ENCODE data around the gene KRTAP1-3.
"Not testable (repeated sequence)": the region's sequence is repeated elsewhere in the genome, so short reads cannot be mapped to it uniquely, and the experiment has no call there.

The KRTAP1-3 gene

GRCh38 chr17:41034346-41034935 lies at the start of gene KRTAP1-3:
Gene KRTAP1-3 (minus strand): TSS chr17:41034874. CDS start chr17:41034821, 53 bp downstream.
- not testable (repeated sequence) for H3K9me3 ChIP-seq (ENCODE audit: insufficient read depth, low read length); H3K36me3 ChIP-seq (replicated peaks; ENCODE audit: low read depth, low read length); H4K20me1 ChIP-seq (ENCODE audit: insufficient read depth, low read length); H3K4me1 ChIP-seq (ENCODE audit: low read length); H3K9ac ChIP-seq (ENCODE audit: low read length); H2AFZ ChIP-seq (ENCODE audit: low read depth, low read length); H3K4me3 ChIP-seq (ENCODE audit: low read length); H3K27ac ChIP-seq (ENCODE audit: low read length); H3K4me2 ChIP-seq (ENCODE audit: low read length); H3K79me2 ChIP-seq (ENCODE audit: low read length)
- peaks cover 34% of the 10 kb centered on the region; the same call in 1 of the 2 replicates for H3K27me3 ChIP-seq (ENCODE audit: low read depth, low read length)

- not testable (repeated sequence) for H3K79me2 ChIP-seq (ENCODE audit: low read length); H3K36me3 ChIP-seq (replicated peaks; ENCODE audit: low read depth, low read length); H3K4me1 ChIP-seq (ENCODE audit: low read length); H3K27ac ChIP-seq (ENCODE audit: low read length); H3K9ac ChIP-seq (ENCODE audit: low read length); H3K4me2 ChIP-seq (ENCODE audit: low read length); H3K9me3 ChIP-seq (ENCODE audit: insufficient read depth, low read length); H4K20me1 ChIP-seq (ENCODE audit: insufficient read depth, low read length); H3K4me3 ChIP-seq (ENCODE audit: low read length); H3K27me3 ChIP-seq (ENCODE audit: low read depth, low read length); H2AFZ ChIP-seq (ENCODE audit: low read depth, low read length)
These were observed 49.6 kb upstream of the KRTAP1-3 start, which contains the start of gene KRTAP4-7 for GRCh38 chr17:41084100-41084856. Gene KRTAP4-7 (plus strand): TSS chr17:41084150. CDS start chr17:41084207, 57 bp downstream.

GRCh38 chr17:41083427-41083826 lies 48.8 kb upstream of the KRTAP1-3 start:
- H3K4me1 ChIP-seq (ENCODE audit: low read length); H3K27ac ChIP-seq (ENCODE audit: low read length); H3K9me3 ChIP-seq (ENCODE audit: insufficient read depth, low read length); H4K20me1 ChIP-seq (ENCODE audit: insufficient read depth, low read length); H3K27me3 ChIP-seq (ENCODE audit: low read depth, low read length); H3K36me3 ChIP-seq (replicated peaks; ENCODE audit: low read depth, low read length); H2AFZ ChIP-seq (ENCODE audit: low read depth, low read length); H3K4me3 ChIP-seq (ENCODE audit: low read length); H3K9ac ChIP-seq (ENCODE audit: low read length); H3K79me2 ChIP-seq (ENCODE audit: low read length); H3K4me2 ChIP-seq (ENCODE audit: low read length): not testable (repeated sequence)

GRCh38 chr17:41082626-41083025 lies 48.0 kb upstream of the KRTAP1-3 start:
- Histone ChIP-seq H3K9ac (ENCODE audit: low read length) (no peak overlapping the region), H3K36me3 (replicated peaks; ENCODE audit: low read depth, low read length) (no peaks in the 10 kb centered on the region), H3K4me2 (ENCODE audit: low read length) (no peak overlapping the region), H3K4me1 (ENCODE audit: low read length) (no peaks in the 10 kb centered on the region), H2AFZ (ENCODE audit: low read depth, low read length) (no peak overlapping the region), H3K4me3 (ENCODE audit: low read length) (no peak overlapping the region), H4K20me1 (ENCODE audit: insufficient read depth, low read length) (no peaks in the 10 kb centered on the region), H3K27me3 (ENCODE audit: low read depth, low read length) (peaks cover 4% of the 10 kb centered on the region), H3K79me2 (ENCODE audit: low read length) (no peaks in the 10 kb centered on the region), H3K9me3 (ENCODE audit: insufficient read depth, low read length) (no peaks in the 10 kb centered on the region), H3K27ac (ENCODE audit: low read length) (no peak overlapping the region)
- TF ChIP-seq CTCF (IDR thresholded peaks at IDR 0.05; ENCODE audit: low read depth, low read length) (no peak), EZH2phosphoT487 (IDR thresholded peaks at IDR 0.05; ENCODE audit: low read depth) (no peak)

GRCh38 chr17:41076788-41077187 lies 42.1 kb upstream of the KRTAP1-3 start:
- Histone ChIP-seq H3K4me3 (ENCODE audit: low read length) (no peak overlapping the region), H3K79me2 (ENCODE audit: low read length) (no peaks in the 10 kb centered on the region)

More at GRCh38 chr17:41076788-41077187, 42.1 kb upstream of the KRTAP1-3 start:
- Histone ChIP-seq H2AFZ (ENCODE audit: low read depth, low read length) (no peak overlapping the region), H3K36me3 (replicated peaks; ENCODE audit: low read depth, low read length) (no peaks in the 10 kb centered on the region), H3K4me1 (ENCODE audit: low read length) (no peaks in the 10 kb centered on the region), H3K9ac (ENCODE audit: low read length) (no peak overlapping the region), H3K9me3 (ENCODE audit: insufficient read depth, low read length) (no peaks in the 10 kb centered on the region), H4K20me1 (ENCODE audit: insufficient read depth, low read length) (no peaks in the 10 kb centered on the region), H3K27me3 (ENCODE audit: low read depth, low read length) (peaks cover 18% of the 10 kb centered on the region), H3K4me2 (ENCODE audit: low read length) (no peak overlapping the region), H3K27ac (ENCODE audit: low read length) (no peak overlapping the region)
- TF ChIP-seq EZH2phosphoT487 (IDR thresholded peaks at IDR 0.05; ENCODE audit: low read depth) (no peak), CTCF (IDR thresholded peaks at IDR 0.05; ENCODE audit: low read depth, low read length) (no peak)
